Suppressor macrophage (primary cell): Measurements from ENCODE around the gene MRLN.
"Not testable (repeated sequence)": the region's sequence is repeated elsewhere in the genome, so short reads cannot be mapped to it uniquely, and the experiment has no call there.

Experiments used
- DNase-seq, 4 experiments: peaks; one replicate each; pipeline ENCODE4 v3.0.0-alpha.2; 2020 to 2022
- total RNA-seq, 17 experiments: gene quantifications; one replicate each; lab custom pipeline; 2026; ENCODE audit warnings: mixed read lengths in 6 of 17, inconsistent platforms in 3 of 17; lab: John Stamatoyannopoulos, UW

Gene MRLN
- 0 to 1.5 (median 0) reads per million in 17 experiments for total RNA-seq

- DNase-seq: no peak
Observed at GRCh38 chr10:59753267-59753666, at the start of gene MRLN. TSS of gene MRLN (minus strand) at chr10:59753455.

- no peak for DNase-seq
Observed at GRCh38 chr10:59801171-59801570, 47.9 kb upstream of the MRLN start.

GRCh38 chr10:59799421-59799820 is 46.2 kb upstream of the MRLN start:
- no peak for DNase-seq

- DNase-seq: no peak
Observed at GRCh38 chr10:59793919-59794318, 40.7 kb upstream of the MRLN start.

GRCh38 chr10:59792812-59793211 is 39.6 kb upstream of the MRLN start:
- no peak for DNase-seq

GRCh38 chr10:59791601-59792000 is 38.3 kb upstream of the MRLN start:
- no peak for DNase-seq

- DNase-seq: not testable (repeated sequence)
Observed at GRCh38 chr10:59790080-59790479, 36.8 kb upstream of the MRLN start.

- DNase-seq: not testable (repeated sequence)
Observed at GRCh38 chr10:59788914-59789313, 35.7 kb upstream of the MRLN start.

GRCh38 chr10:59787032-59787431 is 33.8 kb upstream of the MRLN start:
- not testable (repeated sequence) for DNase-seq

- not testable (repeated sequence) for DNase-seq
Observed at GRCh38 chr10:59785476-59785875, 32.2 kb upstream of the MRLN start.

GRCh38 chr10:59781511-59781910 is 28.3 kb upstream of the MRLN start:
- no peak for DNase-seq

- no peak for DNase-seq
Observed at GRCh38 chr10:59779756-59780533, 26.7 kb upstream of the MRLN start.

GRCh38 chr10:59774451-59774850 is 21.2 kb upstream of the MRLN start:
- DNase-seq: no peak

- no peak for DNase-seq
Observed at GRCh38 chr10:59773088-59773487, 19.8 kb upstream of the MRLN start.

- DNase-seq: no peak
Observed at GRCh38 chr10:59771162-59771807, 18.0 kb upstream of the MRLN start.

GRCh38 chr10:59770689-59771088 is 17.4 kb upstream of the MRLN start:
- no peak for DNase-seq

GRCh38 chr10:59762505-59762904 is 9.2 kb upstream of the MRLN start:
- no peak for DNase-seq

- no peak for DNase-seq
Observed at GRCh38 chr10:59757966-59758365, 4.7 kb upstream of the MRLN start.

GRCh38 chr10:59754951-59755350 is 1.7 kb upstream of the MRLN start:
- no peak for DNase-seq

- DNase-seq: no peak
Observed at GRCh38 chr10:59752278-59752940, 846 bp downstream of the MRLN start.

GRCh38 chr10:59750155-59750945 is 2.9 kb downstream of the MRLN start:
- DNase-seq: no peak

- DNase-seq: no peak
Observed at GRCh38 chr10:59748834-59749233, 4.4 kb downstream of the MRLN start.

GRCh38 chr10:59745163-59745650 is 8.0 kb downstream of the MRLN start:
- DNase-seq: no peak
